ENCODE data around the gene ZBBX. TPM values are rescaled to one million over a fixed set of nuclear protein-coding genes. Genes with fewer than 3 reads are reported as not detected.

The ZBBX gene, protein sequence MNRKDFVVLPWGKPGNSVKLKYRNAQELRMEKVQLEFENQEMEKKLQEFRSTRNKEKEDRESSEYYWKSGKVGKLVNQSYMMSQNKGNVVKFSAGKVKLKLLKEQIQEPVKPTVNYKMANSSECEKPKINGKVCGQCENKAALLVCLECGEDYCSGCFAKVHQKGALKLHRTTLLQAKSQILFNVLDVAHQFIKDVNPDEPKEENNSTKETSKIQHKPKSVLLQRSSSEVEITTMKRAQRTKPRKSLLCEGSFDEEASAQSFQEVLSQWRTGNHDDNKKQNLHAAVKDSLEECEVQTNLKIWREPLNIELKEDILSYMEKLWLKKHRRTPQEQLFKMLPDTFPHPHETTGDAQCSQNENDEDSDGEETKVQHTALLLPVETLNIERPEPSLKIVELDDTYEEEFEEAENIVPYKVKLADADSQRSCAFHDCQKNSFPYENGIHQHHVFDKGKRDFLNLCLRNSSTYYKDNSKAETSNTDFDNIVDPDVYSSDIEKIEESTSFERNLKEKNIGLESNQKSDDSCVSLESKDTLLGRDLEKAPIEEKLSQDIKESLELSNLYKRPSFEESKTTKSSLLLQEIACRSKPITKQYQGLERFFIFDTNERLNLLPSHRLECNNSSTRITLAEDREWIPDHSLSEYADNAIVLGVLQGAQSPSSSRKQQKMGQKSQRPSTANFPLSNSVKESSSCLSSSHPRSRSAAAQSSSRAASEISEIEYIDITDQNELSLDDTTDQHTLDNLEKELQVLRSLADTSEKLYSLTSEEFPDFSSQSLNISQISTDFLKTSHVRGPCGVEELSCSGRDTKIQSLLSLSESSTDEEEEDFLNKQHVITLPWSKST
- total RNA-seq: 0.20 TPM in 1 of 2 replicates, not detected in the other

DNA sequence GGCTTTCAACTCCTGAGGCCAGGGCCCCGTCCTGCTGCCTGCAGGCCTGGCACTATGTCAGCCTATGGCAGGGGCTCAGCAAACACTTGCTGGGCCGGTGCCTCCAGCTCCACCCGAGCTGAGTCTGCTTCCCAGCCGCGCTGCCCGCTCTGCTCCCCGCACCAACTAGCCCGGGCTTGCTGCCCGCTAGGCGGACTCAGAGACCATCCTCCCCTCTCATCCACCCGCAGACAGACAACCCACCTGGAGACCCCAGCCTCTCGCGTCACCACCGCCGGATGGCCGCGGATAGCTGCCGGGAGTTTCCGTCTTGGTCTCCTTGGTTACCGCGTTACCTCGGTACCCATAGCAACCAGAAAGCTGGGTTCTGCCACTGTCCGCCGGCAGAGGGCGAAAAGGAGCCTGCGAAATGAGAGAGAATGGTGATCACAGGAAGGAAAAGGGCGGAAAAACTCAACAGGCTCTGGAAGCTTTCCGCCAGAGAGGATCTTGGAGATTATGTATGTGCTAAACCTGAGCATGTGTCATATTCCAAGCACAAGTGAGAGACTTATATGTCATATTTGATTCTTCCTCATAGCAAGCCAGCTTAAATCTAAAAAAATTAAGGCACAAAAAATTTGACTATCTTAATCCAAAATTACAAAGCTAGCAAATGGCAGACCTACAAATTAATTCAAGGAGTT lies at the start of gene ZBBX:
ZBBX (minus strand) TSS at position 294 of the 686 bp plus-strand sequence. CDS start 7,396 bp downstream, outside the sequence.

Other genes starting within 250 kb of the ZBBX start
- gene SERPINI2, start 93.7 kb upstream of the ZBBX start, total RNA-seq: not detected in 2 replicates